HG03342 (cell line): ENCODE data around the gene SNRK.

Experiments
- ATAC-seq: cut with Tn5 transposase; IDR thresholded peaks from one replicate; pipeline ENCODE4 v1.9.1; 2021; ENCODE audit warnings: mild to moderate bottlenecking, moderate library complexity; ENCODE audit not compliant: unreplicated experiment

Gene SNRK

GRCh38 chr3:43266995-43267394 is 19.3 kb upstream of the SNRK start:
- ATAC-seq: no peak

- ATAC-seq: no peak
Measured at GRCh38 chr3:43268636-43269035, 17.7 kb upstream of the SNRK start.

GRCh38 chr3:43270078-43270477 is 16.3 kb upstream of the SNRK start:
- no peak for ATAC-seq

GRCh38 chr3:43273416-43273815 is 12.9 kb upstream of the SNRK start:
- ATAC-seq: no peak

- no peak for ATAC-seq
Measured at GRCh38 chr3:43279082-43279481, 7.3 kb upstream of the SNRK start.

- ATAC-seq: no peak
Measured at GRCh38 chr3:43279532-43279931, 6.8 kb upstream of the SNRK start.

GRCh38 chr3:43281020-43281419 is 5.3 kb upstream of the SNRK start:
- no peak for ATAC-seq

GRCh38 chr3:43284171-43284570 is 2.2 kb upstream of the SNRK start:
- no peak for ATAC-seq

GRCh38 chr3:43285644-43286043 is 696 bp upstream of the SNRK start:
- no peak for ATAC-seq

- peak; percentile 36 for ATAC-seq
Measured at GRCh38 chr3:43286841-43287499, 630 bp downstream of the SNRK start.

- no peak for ATAC-seq
Measured at GRCh38 chr3:43287500-43287873, 1.1 kb downstream of the SNRK start.

- ATAC-seq: peak; percentile 36
Measured at GRCh38 chr3:43288366-43288765, 2.0 kb downstream of the SNRK start.

- no peak for ATAC-seq
Measured at GRCh38 chr3:43288850-43289249, 2.5 kb downstream of the SNRK start.

GRCh38 chr3:43289401-43289800 is 3.1 kb downstream of the SNRK start:
- ATAC-seq: no peak

GRCh38 chr3:43289841-43290470 is 3.6 kb downstream of the SNRK start:
- no peak for ATAC-seq

- ATAC-seq: no peak
Measured at GRCh38 chr3:43290956-43291355, 4.6 kb downstream of the SNRK start.

- ATAC-seq: no peak
Measured at GRCh38 chr3:43291546-43291945, 5.2 kb downstream of the SNRK start.

GRCh38 chr3:43294975-43295374 is 8.6 kb downstream of the SNRK start:
- ATAC-seq: no peak

GRCh38 chr3:43296565-43296964 is 10.2 kb downstream of the SNRK start:
- peak; percentile 78 for ATAC-seq

- ATAC-seq: no peak
Measured at GRCh38 chr3:43298292-43298691, 12.0 kb downstream of the SNRK start.

- no peak for ATAC-seq
Measured at GRCh38 chr3:43298761-43299160, 12.4 kb downstream of the SNRK start.

- ATAC-seq: no peak
Measured at GRCh38 chr3:43302116-43302880, 16.0 kb downstream of the SNRK start.
